ENCODE results near the gene FOXO1.

The FOXO1 gene

GRCh38 chr13:40635315-40635995, 31.0 kb downstream of the FOXO1 start:
- no peak for DNase-seq

DNA sequence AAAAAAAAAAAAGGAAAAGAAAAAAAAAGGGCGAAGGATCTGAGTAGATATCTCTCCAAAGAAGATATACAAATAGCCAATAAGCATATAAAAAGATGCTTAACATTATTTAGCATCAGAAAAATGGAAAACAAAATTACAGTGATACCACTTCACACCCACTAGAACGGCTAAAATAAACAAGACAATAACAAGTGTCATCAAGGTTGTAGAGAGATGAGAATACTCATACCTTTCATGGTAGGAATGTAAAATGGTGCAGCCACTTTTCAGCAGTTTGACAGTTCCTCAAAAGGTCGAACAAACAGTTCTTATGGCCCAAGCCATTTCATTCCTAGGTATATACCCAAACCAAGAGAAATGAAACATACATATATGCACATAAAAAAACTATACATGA, 33.5 kb downstream of the FOXO1 start:
- DNase-seq = no peak

- DNase-seq = no peak
These were observed 34.8 kb downstream of the FOXO1 start for GRCh38 chr13:40631605-40632004.

DNA sequence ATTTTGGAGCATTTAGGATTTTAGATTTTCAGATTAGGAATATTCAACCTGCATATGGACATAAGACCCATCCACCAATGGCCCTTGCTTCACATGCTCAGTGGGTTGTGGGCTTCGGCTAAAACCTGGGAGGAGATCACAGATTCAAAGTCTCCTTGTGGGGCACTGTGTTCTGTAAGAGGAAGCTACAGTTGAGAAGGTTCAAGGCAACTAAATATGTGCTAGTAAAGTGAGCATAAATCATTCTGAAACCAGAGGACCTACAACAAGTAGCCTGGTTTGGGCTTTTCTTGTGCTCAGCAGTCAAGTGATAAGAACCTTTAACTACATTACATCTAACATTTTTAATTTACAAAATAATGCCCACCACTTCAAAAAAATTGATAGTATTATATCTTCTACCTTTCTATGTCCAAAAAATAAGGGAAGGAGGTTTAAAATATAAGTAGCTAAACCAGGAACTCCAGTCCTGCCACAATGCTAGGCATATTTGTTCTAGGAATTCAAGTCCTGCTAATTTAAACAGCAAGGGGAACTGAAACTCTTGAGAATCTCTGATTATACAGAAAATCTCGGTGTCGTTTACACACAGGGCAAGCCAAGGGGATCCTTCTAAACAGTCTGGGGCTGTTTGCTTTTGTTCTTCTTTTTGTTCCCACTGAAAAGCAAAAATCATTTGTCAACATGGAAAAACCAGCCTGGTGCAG, 36.6 kb downstream of the FOXO1 start:
- no peak for DNase-seq

DNA sequence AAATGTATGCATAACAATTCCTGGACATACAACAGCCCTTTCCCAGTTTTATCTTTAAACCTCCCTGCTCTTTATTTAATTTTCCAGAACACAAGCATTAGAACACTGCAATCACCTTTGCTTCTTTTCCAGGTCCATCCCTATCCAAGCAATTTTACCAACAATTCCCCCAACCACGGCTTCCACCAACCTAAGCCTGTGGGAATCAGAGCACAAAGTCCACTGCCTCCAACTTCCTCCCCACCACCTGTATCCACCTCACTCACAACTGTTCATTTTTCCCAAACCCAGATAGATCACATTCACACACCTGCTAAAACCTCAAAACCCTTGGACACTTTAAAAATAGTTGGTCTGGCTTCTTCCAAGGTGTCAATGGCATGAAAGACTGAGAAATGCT, 39.5 kb downstream of the FOXO1 start:
- no peak for DNase-seq

GRCh38 chr13:40626561-40626960, 39.9 kb downstream of the FOXO1 start:
- no peak for DNase-seq

- no peak for DNase-seq
These were observed 41.5 kb downstream of the FOXO1 start for GRCh38 chr13:40624986-40625385.

- DNase-seq = peak; percentile 30
These were observed 42.1 kb downstream of the FOXO1 start for GRCh38 chr13:40624383-40624782.

DNA sequence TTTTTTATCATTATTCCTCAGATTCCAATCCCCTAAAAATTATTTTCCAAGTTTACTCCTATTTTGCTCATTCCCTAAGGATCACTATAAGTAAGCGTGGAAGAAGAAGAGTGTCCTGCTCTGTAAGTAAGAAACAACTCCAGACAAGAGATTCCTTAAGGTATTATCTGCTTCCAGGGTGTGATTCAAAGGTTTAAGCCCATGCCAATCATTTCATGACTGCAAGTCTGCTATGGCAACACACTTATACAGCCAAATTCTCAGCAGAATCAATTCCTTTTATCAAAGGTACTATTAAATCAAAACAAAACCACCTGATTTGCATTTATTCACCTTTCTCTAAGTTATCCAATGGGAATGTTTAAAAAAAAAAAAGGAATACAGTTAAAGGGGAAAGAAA, 43.7 kb downstream of the FOXO1 start:
- DNase-seq = no peak

GRCh38 chr13:40622246-40622645, 44.2 kb downstream of the FOXO1 start:
- no peak for DNase-seq

DNA sequence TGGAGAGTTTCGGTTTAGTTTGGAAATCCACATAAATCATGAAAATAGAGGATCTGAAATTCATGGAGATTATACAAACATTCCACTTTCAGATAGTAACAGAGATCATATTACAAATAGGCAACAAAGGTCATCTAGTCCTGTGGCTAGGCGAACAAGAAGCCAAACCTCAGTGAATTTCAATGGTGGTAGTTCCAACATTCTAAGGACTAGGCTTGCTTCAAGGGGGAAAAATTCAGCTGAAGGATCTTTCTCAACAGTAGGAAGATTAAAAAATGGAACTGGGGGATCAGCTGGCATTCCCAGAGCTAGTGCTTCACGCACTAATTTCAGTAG, 47.0 kb downstream of the FOXO1 start:
- no peak for DNase-seq

GRCh38 chr13:40618581-40619478, 47.6 kb downstream of the FOXO1 start:
- no peak for DNase-seq

GRCh38 chr13:40617801-40618356, 48.6 kb downstream of the FOXO1 start:
- no peak for DNase-seq

DNA sequence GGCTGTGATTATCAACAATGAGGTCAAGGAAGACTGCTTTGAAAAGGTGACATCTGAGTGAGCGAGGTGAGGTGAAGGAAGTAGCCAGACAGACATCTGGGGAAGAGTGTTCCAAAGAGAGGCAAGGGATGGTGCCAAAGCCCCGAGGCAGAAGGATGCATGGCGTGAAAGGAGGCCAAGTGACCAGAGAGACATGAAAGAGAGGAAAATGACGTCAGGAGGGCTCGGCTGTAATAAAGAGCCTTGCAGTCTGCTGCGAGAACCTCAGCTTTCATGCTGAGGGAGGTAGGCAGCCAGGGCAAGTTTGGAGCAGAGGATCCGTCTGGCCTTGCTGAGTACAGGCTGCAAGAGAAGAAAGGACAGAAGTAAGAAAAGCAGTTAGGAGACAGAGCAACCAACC, 50.8 kb downstream of the FOXO1 start:
- no peak for DNase-seq

DNA sequence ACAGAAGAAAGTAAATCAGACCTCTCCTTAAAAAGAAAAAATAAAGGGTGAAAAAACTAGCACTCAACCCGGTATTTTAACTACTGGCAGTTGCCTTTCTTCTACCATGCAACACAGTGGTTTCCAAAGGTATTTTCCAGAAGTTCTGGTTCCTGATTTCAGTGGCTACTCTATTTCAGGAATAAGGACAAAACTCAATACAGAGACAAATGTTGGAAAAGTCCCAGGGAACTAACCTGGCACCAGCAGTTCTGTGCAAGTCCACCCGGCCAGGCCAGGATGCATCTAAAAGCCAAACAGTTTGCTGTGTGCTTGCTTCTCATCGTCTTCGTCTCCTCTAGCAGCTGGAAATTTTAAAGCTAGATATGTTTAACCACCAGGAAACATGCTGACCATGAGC, 52.5 kb downstream of the FOXO1 start:
- DNase-seq = no peak

GRCh38 chr13:40613192-40613818, 53.1 kb downstream of the FOXO1 start:
- DNase-seq = peak; percentile 32

GRCh38 chr13:40612041-40612440, 54.4 kb downstream of the FOXO1 start:
- DNase-seq = no peak

DNA sequence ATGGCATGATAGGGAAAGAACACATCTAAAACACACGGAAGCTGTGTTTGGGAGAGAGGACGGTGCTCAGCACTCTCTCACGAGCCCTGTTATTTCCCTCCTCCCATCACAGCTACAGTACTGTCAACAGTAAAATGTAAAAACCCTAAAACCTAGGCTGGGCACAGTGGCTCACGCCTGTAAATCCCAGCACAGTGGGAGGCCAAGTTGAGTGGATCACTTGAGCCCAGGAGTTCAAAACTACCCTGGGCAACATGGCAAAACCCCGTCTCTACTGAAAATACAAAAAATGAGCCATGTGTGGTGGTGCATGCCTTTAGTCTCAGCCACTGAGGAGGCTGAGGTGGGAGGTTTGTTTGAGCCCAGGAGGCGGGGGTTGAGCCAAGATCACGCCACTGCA, 54.8 kb downstream of the FOXO1 start:
- no peak for DNase-seq

DNA sequence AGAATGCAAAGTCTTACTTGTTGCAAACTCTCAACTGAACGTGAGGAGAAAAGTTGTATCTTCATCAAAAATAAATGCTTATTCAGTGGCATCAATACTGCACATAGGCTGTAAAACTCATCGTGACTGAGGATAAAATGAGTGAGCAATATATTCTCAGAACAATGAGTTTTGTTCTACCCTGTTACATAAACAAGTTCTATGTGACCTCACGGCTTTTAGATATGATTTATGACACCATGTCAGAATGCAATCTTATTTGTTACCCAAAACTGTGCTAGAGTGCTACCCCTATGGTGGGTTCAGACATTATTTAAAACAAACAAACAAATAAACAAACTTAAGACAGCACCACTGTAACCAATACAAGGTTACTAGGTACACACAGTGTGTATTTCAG, 55.4 kb downstream of the FOXO1 start:
- no peak for DNase-seq

DNA sequence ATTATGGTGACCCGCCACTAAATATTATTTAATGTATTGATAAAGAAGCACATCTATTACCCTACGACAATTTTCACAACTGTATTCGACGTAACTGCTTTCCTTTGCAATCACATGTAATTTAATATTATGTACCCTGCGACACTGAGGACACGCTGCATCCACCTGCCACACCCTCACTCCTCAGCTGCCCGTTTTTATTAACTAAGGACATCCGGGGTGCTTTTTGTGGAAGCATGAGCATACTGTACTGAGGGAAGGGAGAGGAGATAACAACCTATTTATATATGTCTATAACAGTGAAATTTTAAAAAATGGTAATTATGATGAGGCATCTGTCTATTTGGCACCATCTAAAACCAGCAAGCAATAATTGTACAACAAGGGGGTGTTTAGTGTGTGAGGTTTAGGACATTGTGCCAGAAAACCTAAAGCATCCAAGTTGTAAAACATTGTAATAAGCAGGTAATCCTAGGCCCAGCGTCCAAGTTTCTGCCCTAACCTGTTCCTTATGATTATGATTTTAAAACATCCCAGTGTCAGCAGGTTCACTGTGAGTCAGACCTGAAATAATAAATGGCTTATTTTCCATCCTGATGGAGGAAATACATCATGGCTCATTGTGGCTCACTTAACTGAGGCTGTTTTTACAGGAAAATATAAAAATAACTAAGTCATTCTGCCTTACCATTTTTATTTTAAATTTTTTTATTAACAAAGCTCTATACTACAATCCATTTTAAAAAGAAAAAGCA, 56.3 kb downstream of the FOXO1 start:
- no peak for DNase-seq

DNA sequence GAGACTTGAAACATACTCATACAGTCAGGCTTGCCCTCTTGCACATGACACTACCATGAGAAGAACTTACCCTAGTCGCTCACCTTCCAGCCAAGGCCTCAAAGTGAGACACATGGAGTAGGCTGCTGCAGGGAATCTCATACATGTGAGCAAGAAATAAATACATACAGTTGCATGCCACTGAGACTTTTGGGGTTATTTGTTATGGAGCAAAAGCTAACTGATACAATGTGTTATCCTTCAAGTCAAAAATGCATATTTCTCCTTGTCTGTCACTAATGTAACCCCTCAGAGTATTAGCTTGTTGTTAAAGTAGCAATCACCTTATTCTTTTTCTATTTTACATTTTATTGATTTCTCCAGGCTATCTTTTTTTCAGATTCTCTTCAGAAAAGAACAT, 58.1 kb downstream of the FOXO1 start:
- DNase-seq = no peak

DNA sequence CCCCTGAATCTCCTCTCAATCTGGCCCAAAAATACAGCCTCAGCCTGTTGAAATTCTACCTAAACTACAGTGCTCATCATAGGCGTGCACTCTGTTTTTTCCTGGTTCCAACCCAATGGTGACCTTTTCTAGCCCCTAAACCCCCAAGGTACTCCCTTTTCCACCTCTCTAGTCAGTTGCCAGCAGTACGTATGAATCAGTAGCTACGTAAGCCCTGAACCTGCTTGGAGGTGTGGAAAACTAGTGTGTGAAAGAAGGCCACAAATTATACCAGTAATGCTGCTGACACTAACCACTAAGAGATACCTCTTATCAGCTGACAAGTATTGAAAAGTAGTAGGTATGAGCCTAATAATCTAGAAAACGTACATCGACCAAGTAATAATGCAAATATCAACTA, 60.9 kb downstream of the FOXO1 start:
- no peak for DNase-seq
